IMR-90 (cell line): ENCODE measurements around the gene SIX4. TPM values are rescaled to one million over a fixed set of nuclear protein-coding genes. Genes with fewer than 3 reads are reported as not detected.

Experiments used
- ATAC-seq: fragments of 200-7000 bp; cut with Tn5 transposase; 2 replicates; pipeline ENCODE4 v1.9.1; 2020; ENCODE audit warnings: low read depth, mild to moderate bottlenecking, moderate library complexity
- BruUV-seq: library from RNA; stranded (reverse); fragments of 400-500 nt; replicated peaks from 2 replicates; lab custom pipeline; 2021; lab: Mats Ljungman, UMichigan
- CTCF ChIA-PET: fragments of 300-600 bp; formaldehyde crosslinking; extraction: SDS; loops from one replicate; lab custom pipeline; 2021; ENCODE audit warnings: antibody characterized with exemption; lab: Yijun Ruan, JAX
- POLR2A ChIA-PET: fragments of 300-600 bp; sonication (Branson Sonifier 250); formaldehyde crosslinking; loops from one replicate; lab custom pipeline; 2022; ENCODE audit warnings: antibody characterized with exemption; ENCODE audit not compliant: unreplicated experiment; lab: Charles Lee
- DNase-seq: peaks from one replicate; pipeline ENCODE4 v3.0.0; 2013
- H2AFZ ChIP-seq: replicated peaks from 2 replicates; pipeline ENCODE3; 2013; ENCODE audit warnings: low read length, mild to moderate bottlenecking; ENCODE audit not compliant: poor library complexity
- H2AK5ac ChIP-seq: 2 replicates; pipeline ENCODE4 v1.6.1; 2013; ENCODE audit warnings: low read depth, low read length, inconsistent platforms
- H2AK9ac ChIP-seq: replicated peaks from 2 replicates; pipeline ENCODE3; 2013; ENCODE audit warnings: mild to moderate bottlenecking, low read depth, low read length, moderate library complexity; ENCODE audit not compliant: poor library complexity
- H2BK120ac ChIP-seq: 2 replicates; pipeline ENCODE4 v1.6.1; 2013; ENCODE audit warnings: low read depth, low read length, inconsistent platforms
- H2BK15ac ChIP-seq: 3 replicates; pipeline ENCODE4 v1.6.1; 2013; ENCODE audit warnings: low read depth, low read length, inconsistent platforms
- H2BK20ac ChIP-seq: 2 replicates; pipeline ENCODE4 v1.6.1; 2013; ENCODE audit warnings: low read depth, mild to moderate bottlenecking, inconsistent platforms, low read length, moderate library complexity
- H2BK5ac ChIP-seq: 2 replicates; pipeline ENCODE4 v1.6.1; 2013; ENCODE audit warnings: mild to moderate bottlenecking, low read depth, low read length, inconsistent platforms; ENCODE audit not compliant: poor library complexity, severe bottlenecking
- H3K14ac ChIP-seq: replicated peaks from 2 replicates; pipeline ENCODE4 v1.6.1; 2013; ENCODE audit warnings: low read depth, low read length, inconsistent platforms
- H3K18ac ChIP-seq: 2 replicates; pipeline ENCODE4 v1.6.1; 2013; ENCODE audit warnings: low read depth, low read length, control low read depth
- H3K23ac ChIP-seq: 2 replicates; pipeline ENCODE4 v1.6.1; 2013; ENCODE audit warnings: low read depth, low read length, inconsistent platforms
- H3K27ac ChIP-seq: 2 replicates; pipeline ENCODE4 v1.5.1; 2013; ENCODE audit warnings: mild to moderate bottlenecking, control low read depth, low read length; ENCODE audit not compliant: insufficient read depth
- H3K27me3 ChIP-seq: 2 replicates; pipeline ENCODE4 v1.6.1; 2013; ENCODE audit warnings: low read length; ENCODE audit not compliant: control insufficient read depth, insufficient read depth
- H3K36me3 ChIP-seq: 2 replicates; pipeline ENCODE4 v1.6.1; 2013; ENCODE audit warnings: low read length, mixed read lengths; ENCODE audit not compliant: control insufficient read depth, insufficient read depth
- H3K4ac ChIP-seq: 2 replicates; pipeline ENCODE4 v1.6.1; 2013; ENCODE audit warnings: low read depth, low read length, inconsistent platforms
- H3K4me1 ChIP-seq: 2 replicates; pipeline ENCODE4 v1.6.1; 2013; ENCODE audit warnings: low read length, mixed read lengths; ENCODE audit not compliant: control insufficient read depth, insufficient read depth
- H3K4me2 ChIP-seq: 2 replicates; pipeline ENCODE4 v1.6.1; 2013; ENCODE audit warnings: low read depth, mild to moderate bottlenecking, control low read depth, low read length, moderate library complexity
- H3K4me3 ChIP-seq: 2 replicates; pipeline ENCODE4 v1.5.1; 2013; ENCODE audit warnings: low read depth, mild to moderate bottlenecking, control low read depth, low read length, moderate library complexity; ENCODE audit not compliant: insufficient read depth
- H3K56ac ChIP-seq: 2 replicates; pipeline ENCODE4 v1.6.1; 2013; ENCODE audit warnings: low read length, inconsistent platforms; ENCODE audit not compliant: insufficient read depth; ENCODE audit errors: extremely low read depth
- H3K79me1 ChIP-seq, 2 experiments: 2 replicates each; pipeline ENCODE4 v1.6.1; 2013; ENCODE audit warnings: low read length in 2 of 2, inconsistent platforms in 1 of 2, low read depth in 1 of 2
- H3K9ac ChIP-seq: 2 replicates; pipeline ENCODE4 v1.6.1; 2013; ENCODE audit warnings: low read depth, low read length, control low read depth
- H3K9me1 ChIP-seq: 2 replicates; pipeline ENCODE4 v1.6.1; 2013; ENCODE audit warnings: low read length, inconsistent platforms; ENCODE audit not compliant: insufficient read depth
- H3K9me3 ChIP-seq: 2 replicates; pipeline ENCODE4 v1.6.1; 2013; ENCODE audit warnings: low read length; ENCODE audit not compliant: control insufficient read depth, insufficient read depth
- H4K20me1 ChIP-seq: 2 replicates; pipeline ENCODE4 v1.6.1; 2013; ENCODE audit warnings: low read length, inconsistent platforms; ENCODE audit not compliant: insufficient read depth
- H4K5ac ChIP-seq: 2 replicates; pipeline ENCODE4 v1.6.1; 2013; ENCODE audit warnings: mild to moderate bottlenecking, low read depth, low read length, control low read depth
- H4K8ac ChIP-seq, 2 experiments: 2 replicates each; pipeline ENCODE4 v1.6.1; 2013; ENCODE audit warnings: low read depth in 2 of 2, low read length in 2 of 2, control low read depth in 1 of 2, inconsistent platforms in 1 of 2
- H4K91ac ChIP-seq: 2 replicates; pipeline ENCODE4 v1.6.1; 2013; ENCODE audit warnings: low read depth, low read length, inconsistent platforms; ENCODE audit not compliant: insufficient read depth
- BHLHE40 ChIP-seq: fragments of 150-350 bp; IDR thresholded peaks from 2 replicates; pipeline ENCODE4 v1.6.1; 2016; ENCODE audit warnings: mild to moderate bottlenecking, low read depth, low read length
- CEBPB ChIP-seq: IDR thresholded peaks from 2 replicates; pipeline ENCODE4 v1.6.1; 2012; ENCODE audit warnings: low read depth, low read length, improper control_type of control experiment
- CHD1 ChIP-seq: IDR thresholded peaks from 2 replicates; pipeline ENCODE4 v1.6.1; 2012; ENCODE audit warnings: low read depth, low read length, improper control_type of control experiment
- CTCF ChIP-seq: conservative IDR thresholded peaks from 2 replicates; pipeline ENCODE4 v1.5.1; 2012; ENCODE audit warnings: mild to moderate bottlenecking, low read depth, low read length, improper control_type of control experiment
- FOS ChIP-seq: fragments of 150-350 bp; IDR thresholded peaks from 2 replicates; pipeline ENCODE4 v1.6.1; 2016; ENCODE audit warnings: low read depth, low read length
- MAFK ChIP-seq: IDR thresholded peaks from 2 replicates; pipeline ENCODE4 v1.6.1; 2012; ENCODE audit warnings: low read depth, low read length, improper control_type of control experiment
- MAZ ChIP-seq: IDR thresholded peaks from 2 replicates; pipeline ENCODE4 v1.6.1; 2012; ENCODE audit warnings: low read depth, mild to moderate bottlenecking, low read length, improper control_type of control experiment, moderate library complexity, borderline replicate concordance
- MXI1 ChIP-seq: IDR thresholded peaks from 2 replicates; pipeline ENCODE4 v1.6.1; 2012; ENCODE audit warnings: low read depth, mild to moderate bottlenecking, low read length, moderate library complexity, borderline replicate concordance
- NFE2L2 ChIP-seq: fragments of 150-350 bp; IDR thresholded peaks from 2 replicates; pipeline ENCODE4 v1.6.1; 2016; ENCODE audit warnings: low read depth, mild to moderate bottlenecking, low read length
- POLR2A ChIP-seq: IDR thresholded peaks from 2 replicates; pipeline ENCODE4 v1.6.1; 2012; ENCODE audit warnings: mild to moderate bottlenecking, low read depth, low read length
- RAD21 ChIP-seq: IDR thresholded peaks from 2 replicates; pipeline ENCODE4 v1.6.1; 2012; ENCODE audit warnings: low read length, improper control_type of control experiment
- RCOR1 ChIP-seq: IDR thresholded peaks from 2 replicates; pipeline ENCODE4 v1.6.1; 2012; ENCODE audit warnings: mild to moderate bottlenecking, low read length, improper control_type of control experiment; ENCODE audit not compliant: insufficient replicate concordance
- RFX5 ChIP-seq: IDR thresholded peaks from 2 replicates; pipeline ENCODE4 v1.8.0; 2012; ENCODE audit warnings: low read depth, mild to moderate bottlenecking, low read length, moderate library complexity
- SMC3 ChIP-seq: fragments of 150-350 bp; IDR thresholded peaks from 2 replicates; pipeline ENCODE4 v1.6.1; 2016; ENCODE audit warnings: low read depth, mild to moderate bottlenecking, antibody characterized with exemption, low read length, moderate library complexity
- USF2 ChIP-seq: fragments of 150-350 bp; IDR thresholded peaks from 2 replicates; pipeline ENCODE4 v1.6.1; 2017; ENCODE audit warnings: mild to moderate bottlenecking, antibody characterized with exemption, low read length, low read depth
- WGBS, 2 experiments: methylation state at CpG; one replicate each; pipeline versions ENCODE4 v1.1.5 to v1.1.7; 2013; ENCODE audit warnings: missing lambda C conversion rate in 2 of 2; ENCODE audit not compliant: insufficient read length in 1 of 2; ENCODE audit errors: extremely low coverage in 2 of 2; 5-methylcytosine and 5-hydroxymethylcytosine counted together
- dilution Hi-C: fragments of 300-500 bp; cut with HindIII; formaldehyde crosslinking; loops from one replicate; pipeline ENCODE4 v1.14.3; 2018; ENCODE audit warnings: low sequenced_read_pairs; ENCODE audit not compliant: unreplicated experiment
- in situ Hi-C: fragments of 300-500 bp; cut with MboI; formaldehyde crosslinking; loops from 3 replicates; pipeline ENCODE4 v1.14.3; 2019; ENCODE audit warnings: low sequenced_read_pairs, inconsistent platforms, mixed read lengths
- intact Hi-C: fragments of 100-400 bp; cut with micrococcal nuclease; formaldehyde crosslinking; loops from 2 replicates; pipeline ENCODE4 v1.10.0; 2022
- polyA plus RNA-seq, 3 experiments: library from polyadenylated mRNA; depleted of rRNA; stranded (reverse); fragments of >200 nt; gene quantifications; 2 replicates each; pipeline ENCODE4 v1.2.3, GENCODE V29; 2012; ENCODE audit warnings: low replicate concordance in 1 of 3
- total RNA-seq: library from RNA; depleted of rRNA; stranded (reverse); fragments of >200 nt; gene quantifications from 2 replicates; pipeline ENCODE4 v1.2.3, GENCODE V29; 2012

Gene SIX4
- total and polyA plus RNA-seq, 2 of the 4 experiments (the other 2 are of a cell fraction): 7.1 to 42.7 TPM

GRCh38 chr14:60734465-60735242, 10.5 kb upstream of the SIX4 start, which contains the start of gene MNAT1:
TSS of gene MNAT1 (plus strand) at chr14:60734761. CDS start at chr14:60734863, 102 bp downstream.
- H3K4me3 ChIP-seq: peak within 1 kb of the TSS; percentile 99
- dilution Hi-C loops (no loop called here), intact Hi-C loops (loop anchor here (1.0 to 5.0 kb wide), 2 partner anchors 10 to 43 kb away; partner anchors contain the start of gene SIX4), in situ Hi-C loops (no loop called here)
- H3K56ac ChIP-seq: peak within 1 kb of the TSS; percentile 91
- H3K4me2 ChIP-seq: peak within 1 kb of the TSS; percentile 100
- no peaks in the 10 kb centered on the region for H3K27me3 ChIP-seq
- peak within 1 kb of the TSS; percentile 96 for H2AFZ ChIP-seq
- ATAC-seq: peak; percentile 96
- peak within 1 kb of the TSS; percentile 94 for H3K27ac ChIP-seq
- H3K9me3 ChIP-seq: no peaks in the 10 kb centered on the region
- H4K20me1 ChIP-seq: peaks cover 8% of the 10 kb centered on the region; the same call in 1 of the 2 replicates
- H2BK20ac ChIP-seq: no peak within 1 kb of the TSS
- H2AK5ac ChIP-seq: peak within 1 kb of the TSS; percentile 57; the same call in 1 of the 2 replicates
- H4K5ac ChIP-seq: peak within 1 kb of the TSS; percentile 92
- H2BK15ac ChIP-seq: peak within 1 kb of the TSS; percentile 50; the same call in 1 of the 3 replicates
- peak; percentile 88 for DNase-seq
- peak within 1 kb of the TSS; percentile 71 for H2BK120ac ChIP-seq
- no peaks in the 10 kb centered on the region; the same call in 1 of the 2 replicates for H3K9me1 ChIP-seq
- CTCF ChIA-PET: no interaction called here
- peak within 1 kb of the TSS; percentile 83 for H3K18ac ChIP-seq
- peak within 1 kb of the TSS; percentile 86 to 91 for H4K8ac ChIP-seq
- peaks cover 3% of the 10 kb centered on the region for H3K4me1 ChIP-seq
- H3K4ac ChIP-seq: peak within 1 kb of the TSS; percentile 85
- 0% methylated on average over 4 of the region's 33 CpGs; no CpG with 5 or more reads in 1 of the 2 experiments for WGBS, 2 experiments
- POLR2A ChIA-PET: no interaction called here
- H3K14ac ChIP-seq: peak within 1 kb of the TSS; percentile 90
- peak within 1 kb of the TSS; percentile 88 for H2BK5ac ChIP-seq
- peaks cover 3 to 21% of the 10 kb centered on the region in 2 experiments; a peak in 2 of 4 replicates for H3K79me1 ChIP-seq
- no peaks in the 10 kb centered on the region for H3K36me3 ChIP-seq
- no TSS peak for BruUV-seq
- peak within 1 kb of the TSS; percentile 63 for H4K91ac ChIP-seq
- H3K23ac ChIP-seq: peak within 1 kb of the TSS; percentile 96
- peak within 1 kb of the TSS; percentile 98 for H3K9ac ChIP-seq
- peak within 1 kb of the TSS; percentile 81 for H2AK9ac ChIP-seq
- peak; percentile 63; the same call in 1 of the 2 replicates for TF ChIP-seq POLR2A
- TF ChIP-seq USF2: no peak
- no peak for TF ChIP-seq BHLHE40
- TF ChIP-seq SMC3: no peak
- TF ChIP-seq MAFK: no peak
- no peak for TF ChIP-seq MXI1
- no peak for TF ChIP-seq RCOR1
- TF ChIP-seq CHD1: no peak
- no peak for TF ChIP-seq CEBPB
- TF ChIP-seq MAZ: peak; percentile 58; the same call in 1 of the 2 replicates
- no peak for TF ChIP-seq CTCF
- TF ChIP-seq RFX5: no peak
- TF ChIP-seq FOS: no peak
- no peak for TF ChIP-seq NFE2L2
- TF ChIP-seq RAD21: peak; percentile 41
